Calu3 (cell line): ENCODE data around the gene LRIT3. TPM values are rescaled to one million over a fixed set of nuclear protein-coding genes. Genes with fewer than 3 reads are reported as not detected.
"Not testable (repeated sequence)": the region's sequence is repeated elsewhere in the genome, so short reads cannot be mapped to it uniquely, and the experiment has no call there.

Experiments
- BruUV-seq: library from RNA; stranded (reverse); fragments of 400-500 nt; replicated peaks from 2 replicates; lab custom pipeline; 2021; lab: Mats Ljungman, UMichigan
- CTCF ChIA-PET: fragments of 300-600 bp; sonication (Branson Sonifier 250); formaldehyde crosslinking; loops from one replicate; lab custom pipeline; 2022; ENCODE audit warnings: antibody characterized with exemption; lab: Charles Lee
- DNase-seq: peaks from one replicate; pipeline ENCODE4 v3.0.0; 2022
- H3K27ac Mint-ChIP-seq: one replicate; pipeline ENCODE4 v1.8.0; 2022; ENCODE audit warnings: mixed read lengths; ENCODE audit not compliant: unreplicated experiment
- H3K27me3 Mint-ChIP-seq: one replicate; pipeline ENCODE4 v1.8.0; 2022; ENCODE audit warnings: mixed read lengths; ENCODE audit not compliant: unreplicated experiment
- H3K36me3 Mint-ChIP-seq: one replicate; pipeline ENCODE4 v1.8.0; 2022; ENCODE audit warnings: mild to moderate bottlenecking, moderate library complexity, mixed read lengths; ENCODE audit not compliant: insufficient read depth, unreplicated experiment
- H3K4me1 Mint-ChIP-seq: one replicate; pipeline ENCODE4 v1.8.0; 2022; ENCODE audit warnings: mild to moderate bottlenecking, low read depth, mixed read lengths; ENCODE audit not compliant: unreplicated experiment
- H3K4me3 Mint-ChIP-seq: one replicate; pipeline ENCODE4 v1.8.0; 2022; ENCODE audit warnings: mild to moderate bottlenecking, low read depth, moderate library complexity, mixed read lengths; ENCODE audit not compliant: unreplicated experiment
- H3K9me3 Mint-ChIP-seq: one replicate; pipeline ENCODE4 v1.8.0; 2022; ENCODE audit warnings: low read depth, mixed read lengths; ENCODE audit not compliant: unreplicated experiment
- intact Hi-C: fragments of 100-400 bp; cut with micrococcal nuclease; formaldehyde crosslinking; loops from one replicate; pipeline ENCODE4 v1.10.0; 2022; ENCODE audit not compliant: unreplicated experiment
- total RNA-seq: library from RNA; stranded (reverse); gene quantifications from 2 replicates; pipeline ENCODE4 v1.2.3, GENCODE V29; 2022
- TF ChIP-seq, protein P1 (sequence below): fragments of 200-600 bp; IDR thresholded peaks from one replicate; pipeline ENCODE4 v1.8.0; 2022; ENCODE audit warnings: antibody characterized with exemption; ENCODE audit not compliant: unreplicated experiment

The LRIT3 gene
- total RNA-seq, 1 experiment from 2014 or later: 0.09 TPM

GRCh38 chr4:109872950-109873656 is 25.2 kb downstream of the LRIT3 start:
- no TSS peak for BruUV-seq
- TF ChIP-seq, protein P1, sequence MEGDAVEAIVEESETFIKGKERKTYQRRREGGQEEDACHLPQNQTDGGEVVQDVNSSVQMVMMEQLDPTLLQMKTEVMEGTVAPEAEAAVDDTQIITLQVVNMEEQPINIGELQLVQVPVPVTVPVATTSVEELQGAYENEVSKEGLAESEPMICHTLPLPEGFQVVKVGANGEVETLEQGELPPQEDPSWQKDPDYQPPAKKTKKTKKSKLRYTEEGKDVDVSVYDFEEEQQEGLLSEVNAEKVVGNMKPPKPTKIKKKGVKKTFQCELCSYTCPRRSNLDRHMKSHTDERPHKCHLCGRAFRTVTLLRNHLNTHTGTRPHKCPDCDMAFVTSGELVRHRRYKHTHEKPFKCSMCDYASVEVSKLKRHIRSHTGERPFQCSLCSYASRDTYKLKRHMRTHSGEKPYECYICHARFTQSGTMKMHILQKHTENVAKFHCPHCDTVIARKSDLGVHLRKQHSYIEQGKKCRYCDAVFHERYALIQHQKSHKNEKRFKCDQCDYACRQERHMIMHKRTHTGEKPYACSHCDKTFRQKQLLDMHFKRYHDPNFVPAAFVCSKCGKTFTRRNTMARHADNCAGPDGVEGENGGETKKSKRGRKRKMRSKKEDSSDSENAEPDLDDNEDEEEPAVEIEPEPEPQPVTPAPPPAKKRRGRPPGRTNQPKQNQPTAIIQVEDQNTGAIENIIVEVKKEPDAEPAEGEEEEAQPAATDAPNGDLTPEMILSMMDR: no peak
- Mint-ChIP-seq H3K27me3 (no peaks in the 10 kb centered on the region), H3K9me3 (no peaks in the 10 kb centered on the region), H3K4me3 (no peak overlapping the region), H3K4me1 (no peaks in the 10 kb centered on the region), H3K36me3 (no peaks in the 10 kb centered on the region), H3K27ac (no peak overlapping the region)
- intact Hi-C loops: no loop called here
- CTCF ChIA-PET: no interaction called here
- DNase-seq: no peak

DNA sequence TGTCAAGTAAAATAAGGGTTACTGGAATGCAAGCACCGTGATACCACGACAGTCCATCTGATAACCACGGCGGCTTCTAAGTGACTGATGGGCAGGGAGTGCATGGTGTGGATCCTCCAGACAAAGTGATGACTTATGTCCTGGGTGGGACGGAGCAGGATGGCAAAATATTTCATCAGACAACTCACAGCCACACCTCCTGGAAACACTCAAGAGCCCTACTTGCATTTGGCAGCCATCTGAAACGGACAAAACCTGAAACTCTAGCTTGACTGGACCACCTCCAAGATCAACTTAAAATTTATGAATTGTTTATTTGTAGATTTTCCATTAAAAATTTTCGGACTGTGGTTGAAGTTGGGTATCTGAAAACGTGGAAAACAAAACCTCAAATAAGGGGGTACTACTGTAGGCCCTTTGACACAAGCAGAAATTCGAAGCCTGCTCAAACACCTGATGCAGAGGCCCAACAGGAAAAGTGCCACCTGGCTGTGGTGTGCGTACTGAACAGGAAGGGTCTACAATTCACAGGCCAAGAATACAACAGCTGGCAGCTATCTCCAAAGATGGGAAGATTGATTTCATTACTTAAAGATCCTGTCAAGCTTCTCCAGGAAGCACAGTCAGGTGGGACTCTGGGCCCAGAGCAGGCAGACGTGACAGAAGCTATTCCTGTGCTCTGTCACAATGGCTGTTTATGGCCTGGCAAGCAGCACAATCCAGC is 26.0 kb downstream of the LRIT3 start:
- H3K27ac Mint-ChIP-seq: no peak overlapping the region
- H3K27me3 Mint-ChIP-seq: no peaks in the 10 kb centered on the region
- intact Hi-C loops: no loop called here
- no peaks in the 10 kb centered on the region for H3K36me3 Mint-ChIP-seq
- BruUV-seq: no TSS peak
- no peak for DNase-seq
- H3K9me3 Mint-ChIP-seq: no peaks in the 10 kb centered on the region
- no peaks in the 10 kb centered on the region for H3K4me1 Mint-ChIP-seq
- TF ChIP-seq, protein P1: no peak
- CTCF ChIA-PET: no interaction called here
- no peak overlapping the region for H3K4me3 Mint-ChIP-seq

GRCh38 chr4:109875106-109875505 is 27.2 kb downstream of the LRIT3 start:
- DNase-seq: no peak
- Mint-ChIP-seq H3K36me3 (no peaks in the 10 kb centered on the region), H3K27ac (no peak overlapping the region), H3K4me3 (no peak overlapping the region), H3K4me1 (no peaks in the 10 kb centered on the region), H3K27me3 (no peaks in the 10 kb centered on the region), H3K9me3 (no peaks in the 10 kb centered on the region)
- CTCF ChIA-PET: no interaction called here
- TF ChIP-seq, protein P1: no peak
- intact Hi-C loops: no loop called here
- BruUV-seq: no TSS peak

GRCh38 chr4:109875553-109875952 is 27.6 kb downstream of the LRIT3 start:
- CTCF ChIA-PET, H3K4me1 Mint-ChIP-seq, intact Hi-C loops, H3K4me3 Mint-ChIP-seq, H3K27ac Mint-ChIP-seq, H3K9me3 Mint-ChIP-seq, BruUV-seq, H3K36me3 Mint-ChIP-seq, DNase-seq, H3K27me3 Mint-ChIP-seq: not testable (repeated sequence)
